Urinary bladder (tissue), 4 donors: Measurements from ENCODE around the gene ALG2. TPM values are rescaled to one million over a fixed set of nuclear protein-coding genes. Genes with fewer than 3 reads are reported as not detected.

Experiments
- DNase-seq: peaks from one replicate; pipeline ENCODE4 v3.0.0-alpha.2; 2015; ENCODE audit errors: extremely low spot score
- H3K27ac ChIP-seq: one replicate; pipeline ENCODE4 v1.5.1; 2013; ENCODE audit warnings: low read depth, mild to moderate bottlenecking, moderate library complexity
- H3K36me3 ChIP-seq: one replicate; pipeline ENCODE4 v1.6.1; 2013; ENCODE audit warnings: mild to moderate bottlenecking, moderate library complexity; ENCODE audit not compliant: insufficient read depth
- H3K4me1 ChIP-seq: one replicate; pipeline ENCODE4 v1.6.1; 2013; ENCODE audit warnings: mild to moderate bottlenecking, moderate library complexity; ENCODE audit not compliant: insufficient read depth
- H3K4me3 ChIP-seq: one replicate; pipeline ENCODE4 v1.5.1; 2013; ENCODE audit warnings: low read depth, low read length
- WGBS: extraction: QIAGEN DNeasy Blood & Tissue Kit; methylation state at CpG from one replicate; pipeline ENCODE4 v1.1.7; 2013; 5-methylcytosine and 5-hydroxymethylcytosine counted together
- polyA plus RNA-seq: library from polyadenylated mRNA; stranded (reverse); fragments of 200-250 nt; gene quantifications from one replicate; pipeline ENCODE4 v1.2.3, GENCODE V29; 2013
- total RNA-seq: library from RNA; depleted of rRNA; stranded (reverse); fragments of >200 nt; gene quantifications from one replicate; pipeline ENCODE4 v1.2.3, GENCODE V29; 2014
- donor health status: healthy with polysubstance abuse.
- donor health status: healthy.

ALG2 gene, protein sequence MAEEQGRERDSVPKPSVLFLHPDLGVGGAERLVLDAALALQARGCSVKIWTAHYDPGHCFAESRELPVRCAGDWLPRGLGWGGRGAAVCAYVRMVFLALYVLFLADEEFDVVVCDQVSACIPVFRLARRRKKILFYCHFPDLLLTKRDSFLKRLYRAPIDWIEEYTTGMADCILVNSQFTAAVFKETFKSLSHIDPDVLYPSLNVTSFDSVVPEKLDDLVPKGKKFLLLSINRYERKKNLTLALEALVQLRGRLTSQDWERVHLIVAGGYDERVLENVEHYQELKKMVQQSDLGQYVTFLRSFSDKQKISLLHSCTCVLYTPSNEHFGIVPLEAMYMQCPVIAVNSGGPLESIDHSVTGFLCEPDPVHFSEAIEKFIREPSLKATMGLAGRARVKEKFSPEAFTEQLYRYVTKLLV
- total RNA-seq = 36.5 TPM
- polyA plus RNA-seq = 27.3 TPM

- Histone ChIP-seq H3K4me1 (no peaks in the 10 kb centered on the region), H3K27ac (peak within 1 kb of the TSS; percentile 91), H3K36me3 (no peaks in the 10 kb centered on the region), H3K4me3 (peak within 1 kb of the TSS; percentile 94)
- WGBS = under 1% methylated on average over 70 of the region's 70 CpGs
- peak; percentile 90 for DNase-seq
Measured at GRCh38 chr9:99221621-99222415, at the start of gene ALG2, which contains the start of gene SEC61B. TSS of gene ALG2 (minus strand) at chr9:99221942. CDS start at chr9:99221894, 48 bp downstream. TSS of gene SEC61B (plus strand) at chr9:99222282. CDS start at chr9:99222364, 82 bp downstream.

DNA sequence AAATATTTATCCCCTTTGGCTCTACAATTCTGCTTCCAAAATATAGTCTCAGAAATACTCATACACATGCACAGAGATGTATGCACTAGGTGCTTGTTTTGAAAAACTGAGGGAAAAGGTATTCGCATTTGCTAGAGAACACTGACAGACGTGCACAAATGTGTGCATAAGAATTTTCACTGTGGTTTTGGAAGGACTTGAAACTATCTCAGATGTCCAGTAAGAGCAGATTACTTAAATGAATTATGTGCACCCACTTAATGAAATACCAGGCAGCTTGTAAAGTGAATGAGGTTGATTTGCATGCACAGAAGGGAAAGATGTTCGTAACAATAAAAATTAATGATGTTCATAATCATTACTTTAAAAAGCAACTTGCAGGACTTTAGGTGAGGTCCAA, 48.7 kb upstream of the ALG2 start:
- H3K4me3 ChIP-seq = no peak overlapping the region
- H3K27ac ChIP-seq = no peak overlapping the region
- H3K4me1 ChIP-seq = no peaks in the 10 kb centered on the region
- no peaks in the 10 kb centered on the region for H3K36me3 ChIP-seq
- WGBS = 64% methylated on average over 3 of the region's 3 CpGs
- DNase-seq = no peak

DNA sequence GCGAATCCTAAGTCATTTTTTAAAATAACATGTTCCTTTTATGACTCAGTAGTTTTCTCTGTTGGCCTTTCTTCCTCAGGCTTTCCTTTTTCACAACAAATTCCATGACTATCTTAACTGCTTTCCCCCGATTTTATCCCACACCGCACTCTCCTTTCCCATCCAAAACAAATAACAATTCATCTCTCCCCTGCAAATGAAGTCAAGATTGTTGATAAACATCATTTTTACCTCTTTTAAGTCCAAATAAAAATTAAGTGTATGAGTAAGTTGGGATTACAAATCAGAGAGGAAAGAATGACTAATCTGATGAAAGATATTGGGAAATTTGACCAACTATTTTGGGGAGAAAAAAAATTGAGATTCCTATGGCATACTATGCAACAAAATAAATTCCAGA, 47.7 kb upstream of the ALG2 start:
- WGBS = 62% methylated on average over 3 of the region's 3 CpGs
- no peak overlapping the region for H3K4me3 ChIP-seq
- no peak for DNase-seq
- no peak overlapping the region for H3K27ac ChIP-seq
- H3K4me1 ChIP-seq = no peaks in the 10 kb centered on the region
- no peaks in the 10 kb centered on the region for H3K36me3 ChIP-seq

DNA sequence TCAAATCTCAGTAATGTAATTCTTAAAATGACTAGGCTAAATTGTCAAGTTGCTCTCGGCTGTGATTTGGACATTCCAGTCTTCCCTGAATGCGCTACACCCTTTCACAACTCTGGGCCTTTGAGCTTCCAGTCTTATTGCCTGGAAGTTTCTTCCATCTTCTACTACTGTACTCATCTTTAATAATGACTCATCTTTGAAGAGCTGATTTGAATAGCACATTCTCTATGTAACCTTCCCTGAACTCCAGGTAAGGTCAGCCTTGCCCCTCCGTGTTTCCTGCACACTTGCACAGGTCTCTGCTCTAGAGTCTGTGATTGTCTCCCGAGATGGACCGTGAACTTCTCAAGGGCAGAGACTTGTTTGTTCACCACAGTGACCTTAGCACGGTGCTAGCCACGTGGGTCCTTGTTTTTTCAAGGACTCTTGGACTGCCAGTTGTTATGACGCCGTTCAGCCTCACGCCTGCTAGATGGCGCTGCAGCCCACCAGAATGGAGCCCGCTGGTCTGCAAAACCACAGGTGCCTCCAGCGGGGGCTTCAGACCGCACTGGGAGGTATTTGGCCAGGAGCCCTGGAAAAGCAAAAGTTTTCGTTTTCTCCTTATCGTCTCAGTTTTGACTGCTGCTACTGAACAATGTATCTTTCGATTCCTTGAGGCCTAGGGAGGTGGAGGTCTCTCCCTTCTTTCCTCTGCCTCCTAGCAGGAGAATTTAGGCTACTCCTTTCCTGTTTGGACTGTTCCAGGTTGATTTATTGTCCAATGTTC, 44.7 kb upstream of the ALG2 start:
- Histone ChIP-seq H3K27ac (no peak overlapping the region), H3K36me3 (no peaks in the 10 kb centered on the region), H3K4me1 (no peaks in the 10 kb centered on the region), H3K4me3 (no peak overlapping the region)
- no peak for DNase-seq
- WGBS = 14% methylated on average over 17 of the region's 17 CpGs

DNA sequence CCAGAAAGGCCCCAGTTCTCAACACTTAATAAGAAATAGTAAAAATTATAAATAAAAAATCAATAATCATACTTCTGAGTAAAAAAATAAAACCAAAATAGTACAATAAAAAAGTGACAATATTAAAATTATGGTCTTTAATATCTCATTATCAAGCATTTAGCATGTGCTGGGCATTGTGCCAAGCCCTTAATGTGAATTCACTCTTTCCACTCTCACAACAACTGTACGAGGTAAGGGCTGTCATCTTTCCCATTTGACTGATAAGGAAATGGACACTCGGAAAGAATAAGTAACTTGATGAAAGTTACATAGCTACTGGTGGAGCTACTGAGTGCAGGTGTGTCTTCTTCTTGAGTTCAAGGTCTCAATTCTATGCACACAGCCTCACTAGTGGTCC, 43.9 kb upstream of the ALG2 start:
- Histone ChIP-seq H3K4me1 (no peaks in the 10 kb centered on the region), H3K4me3 (no peak overlapping the region), H3K27ac (no peak overlapping the region), H3K36me3 (no peaks in the 10 kb centered on the region)
- no peak for DNase-seq
- 49% methylated on average over 2 of the region's 2 CpGs for WGBS

DNA sequence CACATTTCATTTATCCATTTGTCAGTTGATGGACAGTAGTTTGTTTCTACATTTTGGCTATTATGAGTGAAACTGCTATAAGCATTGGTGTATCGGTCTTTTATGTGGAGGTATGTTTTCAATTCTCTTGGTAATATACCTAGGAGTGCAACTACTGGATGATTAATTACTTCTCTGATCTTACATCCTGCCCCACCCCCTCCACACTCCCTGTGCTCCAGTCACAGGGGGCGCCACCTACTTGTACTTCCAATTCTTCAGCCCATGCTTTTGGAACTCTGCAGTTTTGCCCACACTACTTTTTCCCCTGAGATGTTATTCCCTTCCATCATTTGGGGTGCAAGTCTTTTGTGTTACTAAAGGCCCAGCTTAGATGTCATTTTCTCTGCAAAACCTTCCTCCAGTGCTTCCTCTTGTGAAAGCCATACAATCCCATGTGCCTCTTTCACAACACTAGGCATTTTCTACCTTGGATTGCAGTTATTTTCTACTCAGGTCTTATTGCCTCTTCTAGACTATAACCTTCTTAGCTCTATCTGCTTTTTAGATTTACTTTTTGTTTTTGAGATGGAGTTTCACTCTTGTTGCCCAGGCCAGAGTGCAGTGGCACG, 42.4 kb upstream of the ALG2 start:
- no peak for DNase-seq
- Histone ChIP-seq H3K36me3 (no peaks in the 10 kb centered on the region), H3K4me3 (no peak overlapping the region), H3K4me1 (no peaks in the 10 kb centered on the region), H3K27ac (no peak overlapping the region)
- 91% methylated on average over 3 of the region's 3 CpGs for WGBS

GRCh38 chr9:99262949-99263418, 41.2 kb upstream of the ALG2 start:
- Histone ChIP-seq H3K27ac (no peak overlapping the region), H3K36me3 (no peaks in the 10 kb centered on the region), H3K4me3 (no peak overlapping the region), H3K4me1 (no peaks in the 10 kb centered on the region)
- 86% methylated on average over 7 of the region's 7 CpGs for WGBS
- DNase-seq = no peak

DNA sequence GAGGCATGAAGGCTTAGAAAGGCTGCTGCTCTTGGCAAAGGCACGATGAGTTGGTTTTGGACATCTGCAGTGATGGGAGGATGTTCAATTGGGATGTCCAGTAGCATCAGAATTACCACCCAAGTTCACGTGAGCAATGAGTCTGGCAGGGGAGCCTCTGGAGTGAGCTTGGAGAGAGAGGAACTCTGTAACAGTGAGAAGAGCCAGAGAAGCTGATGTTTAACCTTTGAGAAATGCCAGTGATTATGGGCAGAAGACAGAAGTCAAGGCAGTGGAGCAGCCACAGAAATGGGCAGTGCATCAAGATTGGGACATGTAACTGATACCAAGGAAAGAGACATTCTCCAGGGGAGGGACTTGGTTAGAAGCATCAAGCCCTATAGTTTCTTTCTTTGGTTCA, 40.2 kb upstream of the ALG2 start:
- H3K27ac ChIP-seq = no peak overlapping the region
- WGBS = 81% methylated on average over 2 of the region's 2 CpGs

DNA sequence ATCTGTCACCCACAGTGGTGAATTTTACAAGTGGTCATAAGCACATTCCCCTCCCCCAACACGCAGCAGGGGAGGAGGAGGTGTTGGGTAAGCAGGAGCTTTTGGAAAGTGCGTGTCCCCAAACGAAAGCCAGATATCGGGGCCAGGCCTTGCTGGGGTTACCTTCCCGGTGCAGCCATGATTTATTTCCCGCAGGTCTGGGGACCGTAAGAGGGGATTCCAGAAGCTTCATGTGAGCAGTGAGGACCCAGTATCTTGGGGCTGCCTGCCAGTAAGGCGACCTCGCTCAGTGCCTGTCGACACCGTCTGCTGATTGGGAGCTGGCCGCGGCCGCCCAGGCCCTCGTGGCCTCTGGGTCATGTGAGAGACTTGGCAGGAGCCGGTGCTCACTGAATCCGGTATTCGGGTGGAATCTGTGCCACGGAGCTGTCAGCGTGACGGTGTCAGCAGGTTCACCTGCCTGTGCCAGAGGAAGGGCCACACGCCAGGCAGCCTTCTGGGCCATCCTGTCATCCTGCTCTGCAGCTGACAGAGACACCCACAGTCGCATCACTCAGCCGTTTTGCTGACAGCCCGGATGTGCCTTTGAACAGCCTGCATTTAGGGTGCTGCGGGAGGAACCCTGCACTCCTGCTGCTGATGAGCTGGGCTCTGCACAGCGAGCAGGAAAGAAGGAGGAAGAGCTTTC, 37.6 kb upstream of the ALG2 start:
- H3K27ac ChIP-seq = no peak overlapping the region
- no peak for DNase-seq
- H3K4me3 ChIP-seq = peak overlapping the region; percentile 14
- no peaks in the 10 kb centered on the region for H3K4me1 ChIP-seq
- 8% methylated on average over 27 of the region's 27 CpGs for WGBS
- H3K36me3 ChIP-seq = no peaks in the 10 kb centered on the region

More for the DNA sequence above, 40.2 kb upstream of the ALG2 start:
- DNase-seq = no peak
- Histone ChIP-seq H3K4me3 (no peak overlapping the region), H3K4me1 (no peaks in the 10 kb centered on the region), H3K36me3 (no peaks in the 10 kb centered on the region)

- no peak overlapping the region for H3K27ac ChIP-seq
- DNase-seq = no peak
Measured at GRCh38 chr9:99257723-99258389, 36.1 kb upstream of the ALG2 start.

GRCh38 chr9:99255651-99256050, 33.9 kb upstream of the ALG2 start:
- Histone ChIP-seq H3K27ac (no peak overlapping the region), H3K4me3 (no peak overlapping the region), H3K36me3 (no peaks in the 10 kb centered on the region), H3K4me1 (no peaks in the 10 kb centered on the region)
- 63% methylated on average over 1 of the region's 1 CpG for WGBS
- DNase-seq = no peak

More at GRCh38 chr9:99257723-99258389, 36.1 kb upstream of the ALG2 start:
- 92% methylated on average over 8 of the region's 8 CpGs for WGBS
- H3K36me3 ChIP-seq = no peaks in the 10 kb centered on the region
- H3K4me3 ChIP-seq = no peak overlapping the region
- H3K4me1 ChIP-seq = no peaks in the 10 kb centered on the region

DNA sequence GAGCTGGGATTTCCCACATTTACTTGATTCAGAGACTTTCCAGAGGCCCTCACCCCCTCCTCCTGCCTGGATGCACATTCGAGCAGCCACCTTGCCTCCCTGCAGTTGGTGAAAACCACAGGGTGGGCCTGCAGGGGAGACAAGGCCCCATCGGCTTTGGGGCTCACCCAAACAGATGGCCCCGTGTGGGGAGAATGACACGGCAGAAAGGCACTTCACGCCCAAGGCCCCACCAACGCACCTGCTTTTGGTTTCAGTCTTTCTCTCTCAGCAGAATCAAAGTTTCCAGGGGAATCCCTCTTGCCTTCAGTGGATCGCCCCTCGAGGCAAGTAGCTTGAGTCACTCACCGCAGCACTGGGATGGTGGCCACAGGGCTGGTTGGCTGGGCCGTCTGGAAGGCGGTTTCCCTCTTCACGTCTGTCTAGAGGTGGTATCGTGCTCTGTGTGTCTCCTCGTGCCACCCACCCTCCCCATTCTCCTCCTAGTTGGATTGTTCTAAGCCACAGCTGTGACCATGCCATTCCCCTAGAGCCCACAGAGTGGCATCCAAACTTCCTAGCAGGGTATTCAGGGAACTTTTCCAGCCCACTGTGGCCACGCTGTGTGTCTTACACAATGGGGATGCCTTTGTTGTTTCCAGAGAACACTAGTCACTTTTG, 32.2 kb upstream of the ALG2 start:
- no peak for DNase-seq
- Histone ChIP-seq H3K4me3 (no peak overlapping the region), H3K27ac (no peak overlapping the region), H3K36me3 (no peaks in the 10 kb centered on the region), H3K4me1 (no peaks in the 10 kb centered on the region)
- 79% methylated on average over 15 of the region's 15 CpGs for WGBS
